ACHN (cell line): Measurements from ENCODE around the gene PDZD8.

Experiments used
- DNase-seq: peaks from one replicate; pipeline ENCODE4 v3.0.0-alpha.2; 2015
- in situ Hi-C: cut with HindIII; loops from 2 replicates; pipeline ENCODE4 v1.10.0; 2017; ENCODE audit warnings: low sequenced_read_pairs, low pct_ligation_motif_present, low pct_unique_long_range_greater_than_20kb

PDZD8 gene

DNA sequence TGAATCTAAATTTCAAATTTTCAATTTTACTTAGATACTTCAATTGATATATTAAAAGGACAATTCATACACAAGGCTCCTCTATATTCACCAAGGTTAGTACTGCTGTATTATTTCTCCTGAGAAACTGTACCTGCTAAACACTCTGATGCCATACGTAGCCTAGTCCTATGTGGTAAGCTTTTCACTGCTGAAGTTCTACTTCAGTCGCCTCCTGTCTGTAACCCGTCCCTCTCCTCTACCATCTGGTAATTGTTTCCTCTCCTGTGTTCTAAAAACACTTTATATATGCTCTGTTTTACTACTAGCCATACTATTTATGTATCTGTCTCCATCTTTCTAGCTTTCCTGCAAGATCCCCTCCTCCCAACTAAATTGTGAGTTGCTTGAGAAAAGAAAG, 20.2 kb downstream of the PDZD8 start:
- in situ Hi-C loops = no loop called here
- no peak for DNase-seq

DNA sequence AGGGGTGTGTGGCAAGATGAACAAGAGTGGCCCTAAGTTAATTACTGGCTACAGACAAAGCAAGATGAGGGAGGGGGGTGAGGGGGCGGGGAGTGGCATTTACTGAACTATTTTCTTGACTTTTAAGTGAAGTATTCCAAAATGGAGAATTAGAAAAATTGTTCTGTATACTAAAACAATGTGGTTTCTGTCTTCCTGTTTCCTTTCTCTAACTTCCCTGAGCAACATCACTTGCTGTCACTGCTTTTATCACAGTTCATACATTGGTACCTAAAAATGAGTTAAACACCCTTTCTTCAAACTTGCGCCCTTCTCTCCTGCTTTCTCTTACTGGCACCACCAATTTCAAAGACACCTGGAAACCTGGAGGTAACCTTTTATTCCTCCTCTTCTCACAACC, 21.6 kb downstream of the PDZD8 start:
- DNase-seq = no peak
- in situ Hi-C loops = no loop called here

DNA sequence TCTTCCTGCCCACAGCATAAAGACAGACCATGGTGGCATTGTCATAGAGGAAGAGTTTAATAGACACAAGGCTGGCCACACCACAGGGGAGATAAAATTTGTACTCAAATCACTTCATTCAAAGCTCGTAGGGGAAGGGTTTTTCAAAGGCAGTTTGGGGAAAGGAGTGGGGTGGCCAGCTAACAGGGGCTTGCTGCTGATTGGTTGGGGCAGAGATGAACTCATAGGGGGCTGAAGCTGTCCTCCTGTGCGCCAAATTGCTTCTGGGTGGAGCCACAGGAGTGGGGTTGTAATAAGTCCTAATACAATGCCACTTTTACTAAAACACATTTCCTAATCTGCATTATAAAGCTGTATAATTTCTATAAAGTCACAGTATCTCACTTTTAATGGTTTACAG, 22.5 kb downstream of the PDZD8 start:
- in situ Hi-C loops = no loop called here
- DNase-seq = no peak

DNA sequence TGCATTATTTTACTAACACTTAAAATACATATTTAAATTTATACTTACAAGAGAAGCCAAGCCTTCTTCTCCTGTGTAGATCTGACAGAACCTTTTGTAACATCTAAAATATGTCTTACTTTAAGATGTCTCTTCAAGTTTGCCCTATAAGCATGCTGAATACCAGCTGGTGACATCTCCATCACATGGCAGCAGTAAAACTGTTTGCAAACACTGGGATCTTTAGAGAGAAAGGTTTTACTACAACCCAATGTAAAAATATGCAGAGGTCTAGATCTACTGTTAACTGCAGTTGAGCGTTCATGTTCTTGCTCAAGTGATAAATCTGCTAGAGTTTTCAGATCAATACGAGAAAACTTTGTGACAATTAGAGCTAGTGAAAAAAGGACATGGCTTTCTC, 23.2 kb downstream of the PDZD8 start:
- DNase-seq = no peak
- in situ Hi-C loops = no loop called here

DNA sequence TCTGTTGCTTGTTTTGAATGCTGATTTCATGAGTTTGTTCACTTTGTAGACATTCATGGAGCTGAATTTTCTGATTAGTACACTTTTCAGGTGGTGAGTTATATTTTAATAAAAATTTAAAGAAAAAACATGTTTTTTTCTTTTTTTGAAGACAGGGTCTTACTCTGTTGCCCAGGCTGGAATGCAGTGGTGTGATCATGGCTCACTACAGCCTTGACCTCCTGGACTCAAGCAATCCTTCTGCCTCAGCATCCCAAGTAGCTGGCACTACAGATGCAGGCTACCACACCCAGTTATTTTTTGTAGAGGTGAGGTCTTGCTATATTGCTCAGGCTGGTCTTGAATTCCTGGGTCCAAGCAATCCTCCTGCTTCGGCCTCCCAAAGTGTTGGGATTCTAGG, 23.7 kb downstream of the PDZD8 start:
- no peak for DNase-seq
- in situ Hi-C loops = no loop called here

DNA sequence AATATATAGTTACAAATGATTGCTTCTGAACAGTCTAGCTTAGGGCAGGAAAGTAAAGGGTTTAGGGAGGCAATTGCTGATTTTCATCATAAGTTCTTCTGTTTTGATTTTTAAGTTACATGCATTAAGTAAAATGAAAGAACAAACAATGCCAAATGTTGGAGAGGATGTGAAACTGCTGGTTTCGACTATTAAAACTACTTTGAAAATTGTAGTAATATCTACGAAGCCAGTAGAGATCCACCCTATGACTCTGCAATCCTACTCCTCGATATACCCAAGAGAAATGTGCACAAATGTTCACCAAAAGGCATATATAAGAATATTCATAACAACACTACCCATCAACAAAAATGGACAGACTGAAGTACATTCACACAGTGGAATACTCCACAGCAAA, 24.3 kb downstream of the PDZD8 start:
- no peak for DNase-seq
- in situ Hi-C loops = no loop called here

DNA sequence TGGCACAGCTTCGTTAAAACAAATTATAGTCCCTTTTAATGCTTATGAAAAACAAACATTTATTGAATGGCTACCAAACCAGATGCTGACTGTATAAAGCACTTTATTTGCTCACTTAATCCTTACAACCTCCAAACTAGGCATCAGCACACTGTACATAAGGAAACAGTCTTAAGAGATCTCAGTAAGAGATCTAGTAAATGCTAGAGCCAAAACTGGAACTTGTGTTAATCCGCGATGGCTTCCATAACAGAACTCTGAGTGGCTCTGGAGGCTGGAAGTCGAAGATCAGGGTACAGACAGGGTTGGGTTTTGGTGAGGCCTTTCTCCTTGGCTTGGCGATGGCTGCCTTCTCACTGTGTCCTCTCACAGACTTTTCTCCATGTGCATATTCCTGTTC, 27.0 kb downstream of the PDZD8 start:
- in situ Hi-C loops = no loop called here
- no peak for DNase-seq

DNA sequence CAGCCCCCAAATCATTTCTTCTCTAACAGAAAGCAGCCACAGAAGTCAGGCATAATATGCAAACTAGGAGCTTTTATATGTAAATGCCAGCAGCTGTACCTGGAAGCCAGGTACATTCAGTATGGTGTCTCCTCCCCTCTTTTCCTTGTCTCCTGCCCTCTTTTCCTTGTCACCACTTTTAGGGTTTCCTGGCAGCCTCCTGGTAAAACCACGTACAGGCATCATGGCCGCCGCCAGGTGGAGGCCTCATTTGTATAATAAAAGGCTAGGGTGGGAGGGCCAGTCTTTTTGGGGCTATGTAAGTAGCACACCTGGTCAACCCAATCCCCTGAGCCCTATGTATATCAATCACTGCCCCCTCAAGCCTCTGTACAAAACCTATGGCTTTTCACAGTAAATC, 28.7 kb downstream of the PDZD8 start:
- DNase-seq = no peak
- in situ Hi-C loops = no loop called here

DNA sequence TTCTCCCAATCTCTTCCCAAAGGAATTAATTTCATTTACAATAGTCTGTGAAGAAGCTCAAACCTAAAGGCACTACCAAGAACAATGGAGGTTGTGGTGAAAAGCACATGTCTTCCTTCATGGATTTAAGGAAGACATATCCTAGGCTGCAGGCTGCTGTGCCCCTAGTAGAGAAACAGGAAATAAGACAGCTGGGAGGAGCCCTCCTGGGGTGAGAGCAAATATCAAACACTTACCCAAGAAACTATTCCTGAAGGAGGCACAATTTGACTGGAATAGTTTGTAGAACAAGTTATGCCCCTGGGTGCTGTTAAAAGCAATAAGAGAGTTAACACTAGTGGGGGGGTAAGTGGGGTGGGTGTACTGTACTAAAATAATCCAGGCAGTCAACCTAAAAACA, 30.1 kb downstream of the PDZD8 start:
- in situ Hi-C loops = no loop called here

DNA sequence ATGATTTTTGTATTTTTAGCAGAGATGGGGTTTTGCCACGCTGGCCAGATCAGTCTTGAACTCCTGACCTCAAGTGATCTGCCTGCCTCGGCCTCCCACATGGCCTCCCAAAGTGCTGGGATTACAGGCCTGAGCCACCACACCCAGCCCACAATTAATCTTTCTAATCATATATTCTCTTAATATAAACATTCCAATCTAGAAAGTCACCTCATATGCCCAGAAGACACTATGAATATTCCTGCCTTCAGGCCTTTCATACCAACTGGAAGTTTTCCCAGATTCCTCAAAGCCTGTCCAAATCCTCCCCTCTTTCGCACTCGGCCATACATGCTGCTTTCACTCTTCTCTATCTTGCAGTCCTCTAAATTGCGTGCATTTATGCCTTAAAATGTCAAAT, 32.6 kb downstream of the PDZD8 start:
- in situ Hi-C loops = no loop called here

More for the DNA sequence above, 30.1 kb downstream of the PDZD8 start:
- no peak for DNase-seq

DNA sequence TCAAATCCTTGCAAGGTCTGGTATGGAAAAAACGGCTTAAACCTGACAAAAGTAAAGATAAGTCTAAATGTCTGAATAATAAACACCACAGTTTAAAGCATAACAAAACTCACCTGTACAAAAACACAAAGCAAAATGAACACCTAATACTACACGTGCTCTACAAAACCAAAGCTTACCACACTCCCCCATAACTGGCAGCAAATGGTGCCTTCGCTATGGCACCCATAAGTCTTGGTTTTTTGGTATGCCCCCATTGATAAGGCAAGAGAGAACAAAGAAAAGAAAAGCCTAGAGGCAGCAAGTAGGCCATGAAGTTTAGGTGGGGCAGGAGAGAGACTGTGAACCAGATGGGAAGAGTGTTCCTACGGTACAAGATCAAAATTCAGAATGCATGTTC, 34.2 kb downstream of the PDZD8 start:
- DNase-seq = no peak
- in situ Hi-C loops = no loop called here

More for the DNA sequence above, 32.6 kb downstream of the PDZD8 start:
- DNase-seq = no peak

DNA sequence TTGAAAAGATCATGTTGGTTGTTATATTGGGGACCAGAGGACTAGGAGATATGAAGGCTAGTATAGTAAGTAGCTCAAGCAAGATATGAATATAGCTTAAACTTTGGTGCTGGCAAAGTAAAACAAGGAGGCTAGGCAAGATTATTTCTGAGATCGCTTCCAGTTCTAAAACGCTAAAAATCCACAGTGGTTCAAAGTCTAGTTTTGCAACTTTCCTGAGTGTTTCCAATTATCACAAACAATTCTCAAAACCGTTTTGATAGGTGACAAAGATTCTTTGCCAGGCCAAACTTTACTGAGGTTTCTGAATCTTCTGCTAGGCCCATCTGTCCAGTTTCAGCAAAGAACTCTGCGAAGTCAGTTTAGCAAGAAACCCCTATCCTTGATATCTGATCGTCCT, 35.3 kb downstream of the PDZD8 start:
- in situ Hi-C loops = no loop called here

DNA sequence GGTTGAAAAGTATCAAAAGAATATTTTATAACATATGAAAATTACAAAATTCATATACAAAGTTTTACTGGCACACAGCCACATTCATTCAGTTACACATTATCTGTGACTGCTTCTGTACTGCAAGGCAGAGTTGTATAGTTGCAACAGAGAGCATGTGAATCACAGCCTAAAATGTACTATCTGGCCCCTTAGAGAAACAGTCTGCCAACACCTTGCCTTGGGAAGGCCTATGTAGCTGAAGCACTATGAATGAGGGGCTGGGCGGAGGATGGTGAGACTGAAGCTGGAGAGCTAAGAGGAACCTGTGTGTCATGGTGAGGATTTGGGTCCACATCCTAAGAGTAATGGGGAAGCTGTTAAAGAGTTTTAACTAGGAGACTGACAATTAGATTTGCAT, 35.7 kb downstream of the PDZD8 start:
- no peak for DNase-seq
- in situ Hi-C loops = no loop called here

More for the DNA sequence above, 35.3 kb downstream of the PDZD8 start:
- DNase-seq = no peak

DNA sequence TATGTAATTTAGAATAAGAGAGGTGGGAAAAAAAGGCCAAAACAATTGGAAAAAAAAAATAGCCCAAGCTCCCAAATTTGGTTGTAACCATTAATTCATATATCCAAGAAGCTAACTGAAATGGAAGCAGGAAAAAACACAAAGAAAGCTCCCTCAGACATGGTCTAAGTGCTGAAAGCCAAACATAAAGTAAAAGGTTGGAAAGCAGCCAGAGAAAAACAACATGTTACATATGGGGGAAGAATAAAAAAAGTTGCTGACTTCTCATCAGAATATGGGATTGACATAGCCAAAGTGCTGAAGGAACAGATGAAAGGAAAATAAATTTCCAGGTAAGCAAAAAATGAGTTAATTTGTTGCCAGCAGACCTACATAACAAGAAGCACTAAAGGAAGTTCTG, 40.3 kb downstream of the PDZD8 start:
- in situ Hi-C loops = no loop called here
- DNase-seq = no peak

DNA sequence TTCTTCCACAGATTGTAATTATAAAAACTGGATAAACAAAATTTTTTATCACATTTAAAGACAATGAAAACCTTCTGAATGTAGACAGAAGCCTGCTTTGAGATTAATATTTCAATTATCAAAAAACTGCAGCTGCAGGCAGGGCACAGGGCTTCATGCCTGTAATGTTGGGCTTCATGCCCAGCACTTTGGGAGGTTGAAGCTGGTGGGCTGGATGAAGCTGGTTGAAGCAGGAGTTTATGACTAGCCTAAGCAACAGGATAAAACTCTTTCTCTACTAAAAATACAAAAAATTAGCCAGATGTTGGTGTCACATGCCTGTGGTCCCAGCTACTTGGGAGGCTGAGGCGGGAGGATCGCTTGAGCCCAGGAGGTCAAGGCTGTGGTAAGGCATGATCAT, 41.2 kb downstream of the PDZD8 start:
- in situ Hi-C loops = no loop called here

DNA sequence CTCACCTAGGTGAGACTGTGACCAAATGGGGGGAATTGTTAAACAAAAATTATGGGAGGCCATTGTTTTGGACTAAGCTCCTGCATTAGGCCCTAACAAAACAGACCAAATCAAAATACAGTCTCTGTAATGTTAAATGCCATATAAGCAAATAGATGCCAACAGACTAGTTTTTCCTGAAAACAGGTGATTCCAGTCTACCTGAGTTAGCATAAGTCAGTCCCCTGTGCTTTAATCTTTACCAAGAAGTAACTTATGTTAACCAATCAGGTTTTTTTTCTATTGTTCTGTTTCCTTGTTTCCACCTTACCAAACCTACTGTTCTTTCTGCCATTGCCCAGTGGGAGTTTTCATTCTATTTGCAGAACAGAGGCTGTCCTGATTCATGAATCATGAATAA, 48.0 kb downstream of the PDZD8 start:
- DNase-seq = no peak
- in situ Hi-C loops = no loop called here

More for the DNA sequence above, 41.2 kb downstream of the PDZD8 start:
- DNase-seq = no peak

DNA sequence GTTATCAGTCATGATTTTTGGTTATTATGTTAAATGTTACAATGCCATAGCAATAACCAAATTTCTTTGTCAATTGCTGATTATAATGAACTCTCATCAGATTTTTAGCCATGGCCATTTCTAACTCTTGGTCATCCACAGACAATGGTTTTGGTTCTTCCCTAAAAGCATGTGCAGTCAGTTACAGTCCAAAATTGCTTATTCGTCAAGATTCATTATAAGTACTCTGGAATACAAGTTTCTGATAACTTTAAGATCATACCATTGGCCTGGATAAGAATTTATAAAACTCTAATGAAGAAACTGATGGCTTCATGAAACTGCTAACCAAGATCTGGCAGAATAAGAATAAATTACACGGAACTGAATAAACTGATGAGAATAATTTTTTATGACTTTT, 50.9 kb downstream of the PDZD8 start:
- in situ Hi-C loops = loop anchor here (25.0 kb wide), 1 partner anchor 112 kb away; no protein-coding TSS in a partner anchor
- DNase-seq = no peak

DNA sequence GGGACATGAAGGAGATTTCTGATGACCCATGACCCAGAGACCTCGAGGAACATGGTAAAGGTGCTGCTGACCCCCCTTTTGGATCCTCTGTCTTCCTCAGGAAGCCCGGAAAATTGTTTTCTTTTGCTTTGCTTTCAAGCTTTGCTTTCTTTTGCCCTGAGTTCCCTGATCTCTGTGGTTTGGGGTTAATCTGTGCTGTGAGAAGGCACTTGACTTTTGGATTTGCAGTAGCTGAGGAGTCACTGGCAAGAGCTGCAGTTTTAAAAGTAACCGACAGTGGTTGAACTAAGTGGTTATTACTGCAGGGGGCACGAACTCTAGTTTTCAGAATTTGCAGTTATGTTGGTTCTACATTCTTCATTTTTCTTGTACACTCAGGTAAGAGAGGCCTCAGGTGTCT, 53.0 kb downstream of the PDZD8 start:
- in situ Hi-C loops = loop anchor here (25.0 kb wide), 1 partner anchor 110 kb away; no protein-coding TSS in a partner anchor
- peak; percentile 79 for DNase-seq

DNA sequence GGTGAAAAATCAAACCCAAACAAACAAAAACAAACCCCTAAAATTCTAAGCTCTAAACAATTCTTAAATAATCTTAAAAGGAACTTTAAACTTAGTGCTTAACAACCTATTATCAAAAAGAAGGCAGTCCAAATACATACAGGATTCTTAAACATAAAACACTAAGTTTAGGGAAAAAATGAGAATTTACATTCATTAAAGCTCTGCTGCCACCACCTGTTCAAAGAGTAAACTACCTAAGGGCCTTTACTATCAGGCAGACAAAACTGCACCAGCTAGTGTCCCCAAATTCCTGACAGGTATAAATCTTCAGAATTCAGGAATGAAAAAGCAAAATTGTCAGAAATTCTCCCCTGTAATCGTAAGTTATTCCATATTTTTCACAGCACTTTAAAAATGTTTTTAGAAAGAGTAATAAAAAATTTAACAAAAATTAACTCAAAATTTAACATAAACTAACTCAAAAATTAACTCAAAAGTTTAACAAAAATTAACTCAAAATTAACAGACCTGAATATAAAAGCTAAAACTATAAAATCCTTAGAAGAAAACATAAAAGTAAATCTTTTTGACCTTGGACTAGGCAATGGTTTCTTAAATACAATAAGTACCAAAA, 55.1 kb downstream of the PDZD8 start:
- peak; percentile 53 for DNase-seq
- in situ Hi-C loops = loop anchor here (25.0 kb wide), 1 partner anchor 108 kb away; no protein-coding TSS in a partner anchor

DNA sequence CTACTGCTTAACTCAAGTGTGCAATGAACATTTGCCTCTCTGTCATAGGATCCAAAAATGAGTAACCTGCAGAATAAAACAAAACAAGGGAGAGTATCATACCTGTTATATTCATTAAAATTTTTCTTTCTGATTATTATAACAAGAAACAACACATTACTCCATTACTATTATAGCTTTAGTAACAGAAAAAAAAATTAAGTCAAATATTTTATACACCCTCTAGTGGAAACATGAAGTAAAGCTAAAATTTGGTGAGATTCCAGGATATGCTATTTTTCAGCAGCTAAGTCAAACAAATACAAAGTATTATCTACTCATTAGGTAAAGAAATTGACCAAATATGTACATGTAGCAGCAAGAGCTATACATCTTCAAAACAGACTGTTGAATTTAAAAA, 56.3 kb downstream of the PDZD8 start:
- DNase-seq = peak; percentile 42
- in situ Hi-C loops = loop anchor here (25.0 kb wide), 1 partner anchor 107 kb away; no protein-coding TSS in a partner anchor

DNA sequence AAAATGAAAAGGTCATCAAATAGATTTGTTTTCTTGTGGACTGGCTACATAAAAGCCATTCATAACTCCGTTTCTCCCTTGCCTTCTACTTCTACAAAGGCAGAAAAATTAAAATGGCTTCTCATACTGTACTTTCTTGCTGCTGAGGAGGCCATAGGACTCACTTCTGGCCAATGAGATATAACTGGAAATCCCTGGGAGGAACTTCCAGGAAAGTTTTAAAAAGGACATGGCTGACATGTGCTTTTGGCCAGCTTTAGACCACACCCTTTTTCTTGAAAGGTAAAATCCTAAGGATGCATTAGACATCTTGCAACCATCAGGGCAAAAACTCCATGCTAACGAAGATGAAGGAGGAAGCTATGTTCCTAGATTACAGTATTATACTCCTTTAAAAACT, 58.5 kb downstream of the PDZD8 start:
- DNase-seq = no peak
- in situ Hi-C loops = loop anchor here (25.0 kb wide), 1 partner anchor 104 kb away; no protein-coding TSS in a partner anchor
